VCaP (cell line): Measurements from ENCODE around the gene OR2S2.

Experiments
- H3K27ac ChIP-seq: fragments of 450-650 bp; 2 replicates; pipeline ENCODE4 v1.5.1; 2017
- CTCF ChIP-seq: fragments of 450-650 bp; conservative IDR thresholded peaks from 2 replicates; pipeline ENCODE4 v1.5.1; 2017; ENCODE audit warnings: mild to moderate bottlenecking, moderate library complexity

OR2S2 gene

DNA sequence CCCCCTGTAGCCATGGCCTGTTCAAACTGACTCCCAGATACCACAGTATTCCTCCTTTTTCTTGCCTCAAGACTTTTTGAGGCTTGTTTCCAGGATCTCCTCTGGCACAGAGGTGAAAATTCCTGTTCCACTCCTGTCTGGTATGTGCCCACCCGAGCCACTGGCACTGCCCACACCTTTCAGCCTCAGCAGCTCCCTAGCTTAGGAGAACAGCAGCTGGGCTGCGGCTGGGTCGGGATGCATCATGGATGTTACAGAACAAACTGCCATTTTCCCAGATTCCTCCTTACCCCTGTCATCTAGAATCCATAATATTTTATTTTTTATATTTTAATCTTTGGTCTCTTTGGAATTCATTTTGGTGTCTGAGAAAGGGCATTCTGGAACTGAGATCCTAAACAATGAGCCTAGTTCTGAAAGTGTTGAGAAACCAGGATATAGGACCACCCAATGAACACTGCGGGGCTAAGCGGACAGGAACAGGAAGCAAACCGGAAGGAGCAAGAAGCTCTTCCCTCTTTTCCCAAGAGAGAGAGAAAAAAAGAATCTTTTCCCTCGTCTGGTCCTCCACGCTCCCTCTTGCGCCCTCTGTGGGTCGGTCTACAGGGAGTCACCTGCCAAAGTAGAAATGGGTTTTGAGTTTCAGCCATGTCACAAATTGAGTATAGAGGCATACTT lies 12.5 kb downstream of the OR2S2 start:
- TF ChIP-seq CTCF = peak; percentile 95
- H3K27ac ChIP-seq = no peak overlapping the region; the same call in 1 of the 2 replicates

GRCh38 chr9:35944841-35945240 lies 13.1 kb downstream of the OR2S2 start:
- no peak for TF ChIP-seq CTCF
- H3K27ac ChIP-seq = no peak overlapping the region

- TF ChIP-seq CTCF = no peak
- no peak overlapping the region for H3K27ac ChIP-seq
Observed at GRCh38 chr9:35944173-35944572, 13.8 kb downstream of the OR2S2 start.

GRCh38 chr9:35942286-35942685 lies 15.7 kb downstream of the OR2S2 start:
- no peak overlapping the region for H3K27ac ChIP-seq
- TF ChIP-seq CTCF = no peak

DNA sequence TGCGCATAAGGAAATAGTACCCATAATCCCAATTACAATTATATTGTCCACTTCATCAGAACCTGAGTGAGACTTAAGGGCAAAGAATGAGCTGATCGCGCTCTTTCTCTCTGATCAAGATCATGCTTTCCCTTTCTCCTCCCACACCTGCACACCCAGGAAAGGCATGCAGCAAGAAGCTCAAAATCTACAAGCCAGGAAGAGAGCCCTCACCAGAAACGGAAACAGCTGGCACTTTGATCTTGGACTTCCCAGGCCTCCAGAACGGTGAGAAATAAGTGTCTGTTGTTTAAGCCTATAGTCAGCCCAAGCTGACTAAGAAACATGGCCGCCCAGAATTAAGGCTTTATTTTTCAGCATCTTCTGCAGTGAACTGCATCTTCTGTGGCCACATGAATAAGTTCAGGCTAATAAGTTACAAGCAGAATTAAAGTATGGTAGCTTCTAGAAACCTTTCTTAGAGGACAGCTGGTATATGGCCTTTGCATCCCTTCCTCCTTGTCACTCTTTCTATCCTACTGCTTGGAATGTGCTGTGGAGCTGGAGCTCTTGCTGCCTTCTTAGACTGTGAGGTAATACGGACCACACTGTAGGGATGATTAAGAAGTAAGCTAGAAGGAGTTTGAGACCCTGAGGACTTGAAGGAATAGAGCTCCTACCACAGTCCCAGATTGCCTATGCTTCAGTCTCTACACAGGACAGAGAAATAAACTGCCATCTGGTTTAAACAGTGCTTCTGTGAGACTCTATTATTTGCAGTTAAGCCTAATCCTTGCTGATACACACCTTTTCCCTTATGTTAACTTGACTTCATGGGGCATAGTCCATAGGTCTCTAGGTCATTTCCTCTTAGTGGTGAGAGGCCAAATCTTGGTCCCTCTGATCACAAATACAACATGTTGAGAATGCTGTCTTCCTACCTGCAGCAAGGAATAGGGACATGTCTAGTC lies 17.2 kb downstream of the OR2S2 start:
- H3K27ac ChIP-seq = no peak overlapping the region
- no peak for TF ChIP-seq CTCF

GRCh38 chr9:35939679-35940250 lies 18.2 kb downstream of the OR2S2 start:
- no peak overlapping the region for H3K27ac ChIP-seq
- no peak for TF ChIP-seq CTCF
